Peyer's patch (tissue), 4 donors: ENCODE measurements around the gene LAPTM5. TPM values are rescaled to one million over a fixed set of nuclear protein-coding genes. Genes with fewer than 3 reads are reported as not detected.

Experiments
- DNase-seq, 3 donors: peaks; one replicate each; pipeline ENCODE4 v3.0.0-alpha.2; 2017 to 2019
- H3K27ac ChIP-seq, 4 donors: fragments of 200-600 bp; sonication (generic); one replicate each; pipeline ENCODE4 v1.5.1; 2016 to 2019
- H3K27me3 ChIP-seq, 2 donors: fragments of 200-600 bp; sonication (generic); one replicate each; pipeline ENCODE4 v1.5.1; 2019
- H3K36me3 ChIP-seq, 3 donors: fragments of 200-600 bp; sonication (generic); one replicate each; pipeline ENCODE4 v1.5.1; 2016 to 2019
- H3K4me1 ChIP-seq, 4 donors: fragments of 200-600 bp; sonication (generic); one replicate each; pipeline ENCODE4 v1.5.1; 2016 to 2019
- H3K4me3 ChIP-seq, 4 donors: fragments of 200-600 bp; sonication (generic); 1 replicate in 3 of 4; 2 replicates in 1 of 4; pipeline ENCODE4 v1.5.1; 2016 to 2019; ENCODE audit warnings: mild to moderate bottlenecking in 1 of 4
- H3K9me3 ChIP-seq, 4 donors: fragments of 200-600 bp; sonication (generic); one replicate each; pipeline ENCODE4 v1.5.1; 2016 to 2019; ENCODE audit warnings: mild to moderate bottlenecking in 1 of 4
- POLR2A ChIP-seq, 2 donors: fragments of 450-650 bp; IDR thresholded peaks; one replicate each; pipeline ENCODE4 v1.5.1; 2017; ENCODE audit warnings: antibody characterized with exemption in 2 of 2, mild to moderate bottlenecking in 2 of 2, moderate library complexity in 2 of 2
- total RNA-seq, 4 donors: library from RNA; depleted of rRNA; stranded (reverse); fragments of >200 nt; gene quantifications; one replicate each; pipeline ENCODE4 v1.1.0, GENCODE V29; 2016
- TF ChIP-seq, protein P1 (sequence below), 6 experiments: fragments of 450-650 bp in 4 of 6; fragments of 200-600 bp in 2 of 6; sonication (generic) in 1 of 6; IDR thresholded peaks; one replicate each; pipeline ENCODE4 v1.5.1; 2017 to 2019; ENCODE audit warnings: antibody characterized with exemption in 6 of 6, mild to moderate bottlenecking in 3 of 6, moderate library complexity in 1 of 6

The LAPTM5 gene
- total RNA-seq, 4 donors from 2014 or later: 10.3 to 77.6 (median 18.3) TPM

DNA sequence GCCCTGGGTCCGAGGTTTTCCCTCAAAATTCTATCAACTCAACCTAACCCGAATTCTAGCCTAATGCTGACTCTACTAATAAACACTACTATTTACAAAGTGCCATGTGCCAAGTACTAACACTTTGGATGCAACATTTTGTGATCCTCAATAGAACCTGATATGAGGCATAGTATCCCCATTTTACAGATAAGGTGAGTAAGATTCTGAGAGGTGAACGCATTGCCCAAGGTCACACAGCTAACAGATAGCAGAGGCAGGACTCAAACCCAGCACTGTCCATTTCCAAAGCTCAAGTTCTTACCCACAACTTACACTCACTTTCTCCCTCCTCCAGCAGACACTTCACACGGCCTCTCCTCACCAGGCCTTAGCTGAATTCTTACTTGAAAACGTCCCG, 46.0 kb upstream of the LAPTM5 start:
- peaks cover 0 to 4% of the 10 kb centered on the region in 2 donors for H3K27me3 ChIP-seq
- no peak overlapping the region for H3K27ac ChIP-seq
- no peak for DNase-seq
- H3K4me3 ChIP-seq: no peak overlapping the region
- H3K9me3 ChIP-seq: no peaks in the 10 kb centered on the region
- no peak for TF ChIP-seq POLR2A (IDR thresholded peaks at IDR 0.05)
- TF ChIP-seq, protein P1, sequence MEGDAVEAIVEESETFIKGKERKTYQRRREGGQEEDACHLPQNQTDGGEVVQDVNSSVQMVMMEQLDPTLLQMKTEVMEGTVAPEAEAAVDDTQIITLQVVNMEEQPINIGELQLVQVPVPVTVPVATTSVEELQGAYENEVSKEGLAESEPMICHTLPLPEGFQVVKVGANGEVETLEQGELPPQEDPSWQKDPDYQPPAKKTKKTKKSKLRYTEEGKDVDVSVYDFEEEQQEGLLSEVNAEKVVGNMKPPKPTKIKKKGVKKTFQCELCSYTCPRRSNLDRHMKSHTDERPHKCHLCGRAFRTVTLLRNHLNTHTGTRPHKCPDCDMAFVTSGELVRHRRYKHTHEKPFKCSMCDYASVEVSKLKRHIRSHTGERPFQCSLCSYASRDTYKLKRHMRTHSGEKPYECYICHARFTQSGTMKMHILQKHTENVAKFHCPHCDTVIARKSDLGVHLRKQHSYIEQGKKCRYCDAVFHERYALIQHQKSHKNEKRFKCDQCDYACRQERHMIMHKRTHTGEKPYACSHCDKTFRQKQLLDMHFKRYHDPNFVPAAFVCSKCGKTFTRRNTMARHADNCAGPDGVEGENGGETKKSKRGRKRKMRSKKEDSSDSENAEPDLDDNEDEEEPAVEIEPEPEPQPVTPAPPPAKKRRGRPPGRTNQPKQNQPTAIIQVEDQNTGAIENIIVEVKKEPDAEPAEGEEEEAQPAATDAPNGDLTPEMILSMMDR (IDR thresholded peaks at IDR 0.05): no peak
- no peaks in the 10 kb centered on the region for H3K36me3 ChIP-seq
- peaks cover 0 to 11% (median 0%) of the 10 kb centered on the region in 4 donors for H3K4me1 ChIP-seq

DNA sequence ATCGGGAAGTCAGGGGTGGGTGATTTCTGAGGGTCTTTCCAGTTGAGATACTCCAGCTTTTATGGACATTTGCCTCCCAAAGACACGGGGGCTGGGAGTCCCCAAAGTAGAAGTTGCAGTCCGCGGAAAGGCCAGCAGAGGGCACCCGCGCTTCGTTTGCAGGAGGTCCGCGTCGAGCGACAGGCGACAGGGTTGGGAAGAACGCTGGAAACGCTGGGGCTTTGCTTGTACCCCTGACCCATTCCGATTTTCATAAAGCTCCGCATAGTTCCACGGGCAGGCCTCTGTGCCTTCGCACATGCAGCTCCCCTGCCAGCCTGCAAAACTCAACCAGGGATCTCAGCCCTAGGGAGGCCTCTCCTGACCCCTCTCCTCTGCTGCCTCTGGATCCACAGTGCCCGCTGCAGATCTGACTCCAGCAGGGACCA, 44.2 kb upstream of the LAPTM5 start:
- H3K4me3 ChIP-seq: no peak overlapping the region
- H3K27ac ChIP-seq: no peak overlapping the region
- peaks cover 0 to 4% of the 10 kb centered on the region in 2 donors for H3K27me3 ChIP-seq
- peak; percentile 83 to 92 (median 87) for DNase-seq
- TF ChIP-seq, protein P1 (IDR thresholded peaks at IDR 0.05): peak; percentile 82 to 91 (median 90)
- no peak for TF ChIP-seq POLR2A (IDR thresholded peaks at IDR 0.05)
- H3K4me1 ChIP-seq: no peaks in the 10 kb centered on the region
- no peaks in the 10 kb centered on the region for H3K36me3 ChIP-seq
- no peaks in the 10 kb centered on the region for H3K9me3 ChIP-seq

DNA sequence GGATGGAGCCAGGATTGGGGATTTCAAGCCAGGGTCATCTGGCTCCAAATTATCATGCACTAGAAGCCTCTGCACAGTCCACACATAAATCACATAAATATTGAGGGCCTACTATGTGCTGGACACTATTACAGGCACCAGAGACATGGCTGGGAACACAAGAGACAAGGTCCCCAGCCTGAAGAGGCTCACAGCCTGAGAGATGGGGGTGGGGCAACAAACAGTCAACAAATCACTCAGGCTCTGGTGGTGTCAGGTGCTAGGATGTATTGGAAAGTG, 41.6 kb upstream of the LAPTM5 start:
- no peaks in the 10 kb centered on the region for H3K9me3 ChIP-seq
- no peaks in the 10 kb centered on the region for H3K4me1 ChIP-seq
- H3K4me3 ChIP-seq: no peak overlapping the region
- TF ChIP-seq POLR2A (IDR thresholded peaks at IDR 0.05): no peak
- TF ChIP-seq, protein P1 (IDR thresholded peaks at IDR 0.05): no peak
- H3K27me3 ChIP-seq: no peaks in the 10 kb centered on the region
- peak overlapping the region in 2 of 4 donors; percentile 2 to 47 for H3K27ac ChIP-seq
- no peak for DNase-seq
- no peaks in the 10 kb centered on the region for H3K36me3 ChIP-seq

DNA sequence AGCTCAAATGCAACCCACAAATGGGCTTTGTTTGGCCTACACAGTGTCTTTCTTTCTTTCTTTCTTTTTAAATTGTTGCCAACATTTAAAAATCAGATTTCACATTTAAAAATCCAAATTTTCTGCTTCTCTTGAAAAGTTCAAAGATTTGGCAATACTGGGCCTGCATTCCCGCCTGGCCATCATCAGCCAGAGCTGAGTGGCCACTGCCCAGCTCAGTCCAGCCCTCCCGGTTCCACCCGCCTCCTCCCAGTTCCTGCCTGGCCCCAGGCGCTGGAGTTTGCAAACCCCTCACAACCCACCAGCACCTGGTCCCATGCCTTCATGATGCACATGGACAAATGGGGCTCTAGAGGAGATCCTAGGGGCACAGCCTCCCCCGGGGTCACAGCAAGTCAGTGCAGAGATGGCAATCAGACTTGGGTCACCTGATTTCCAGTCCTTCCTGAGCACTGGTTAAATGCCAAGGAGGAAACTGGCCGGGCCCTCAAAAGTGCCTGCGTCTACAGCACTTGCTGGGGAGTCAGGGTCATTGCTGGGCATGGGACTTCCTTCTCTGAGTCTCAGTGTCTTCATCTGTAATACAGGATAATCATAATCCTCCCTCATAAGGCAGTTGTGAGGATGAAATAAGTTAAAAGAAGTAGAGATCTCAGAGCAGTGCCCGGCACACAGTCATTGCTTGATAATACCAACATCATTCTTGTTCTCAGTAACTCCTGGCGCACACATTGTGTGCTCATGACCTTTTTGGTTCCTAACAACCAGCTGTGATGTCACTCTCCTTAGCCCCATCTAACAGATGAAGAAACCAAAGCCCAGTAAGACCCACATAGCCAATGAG, 41.0 kb upstream of the LAPTM5 start:
- Histone ChIP-seq H3K27ac (peak overlapping the region in 2 of 4 donors; percentile 2 to 47), H3K27me3 (no peaks in the 10 kb centered on the region), H3K9me3 (no peaks in the 10 kb centered on the region), H3K36me3 (no peaks in the 10 kb centered on the region), H3K4me1 (no peaks in the 10 kb centered on the region), H3K4me3 (no peak overlapping the region)
- peak in 1 of 3 donors; percentile 61 for DNase-seq
- TF ChIP-seq POLR2A (IDR thresholded peaks at IDR 0.05): no peak
- TF ChIP-seq, protein P1 (IDR thresholded peaks at IDR 0.05): no peak

DNA sequence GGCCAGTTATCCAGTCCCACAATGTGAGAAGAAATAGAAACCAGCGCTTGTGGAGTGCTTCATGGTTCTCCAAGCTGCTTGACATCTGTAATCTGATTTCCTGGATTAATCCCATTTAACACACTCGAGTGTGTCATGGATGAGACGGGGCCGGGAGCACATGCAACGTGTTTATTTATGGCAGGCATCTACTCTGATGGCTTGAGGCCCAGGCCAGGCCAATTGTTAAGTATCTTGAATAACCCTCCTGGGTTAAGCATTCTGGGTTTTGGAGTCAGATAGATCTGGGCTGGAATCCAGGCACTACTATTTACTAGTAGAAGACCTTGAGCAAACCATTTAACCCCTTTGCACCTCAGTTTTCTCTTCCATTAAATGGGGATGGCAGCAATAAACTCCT, 37.5 kb upstream of the LAPTM5 start:
- TF ChIP-seq, protein P1 (IDR thresholded peaks at IDR 0.05): no peak
- TF ChIP-seq POLR2A (IDR thresholded peaks at IDR 0.05): no peak
- H3K27ac ChIP-seq: no peak overlapping the region
- no peak for DNase-seq

More for the DNA sequence above, 37.5 kb upstream of the LAPTM5 start:
- Histone ChIP-seq H3K4me3 (no peak overlapping the region), H3K27me3 (no peaks in the 10 kb centered on the region), H3K9me3 (no peaks in the 10 kb centered on the region), H3K36me3 (no peaks in the 10 kb centered on the region), H3K4me1 (no peaks in the 10 kb centered on the region)
